H9 (cell line): ENCODE data around the gene STYXL1. TPM values are rescaled to one million over a fixed set of nuclear protein-coding genes. Genes with fewer than 3 reads are reported as not detected.

Experiments
- DNase-seq: peaks from one replicate; pipeline ENCODE4 v3.0.0-alpha.2; 2017
- H2AFZ ChIP-seq: one replicate; pipeline ENCODE4 v1.6.1; 2013; ENCODE audit warnings: mild to moderate bottlenecking, low read length, control low read depth, moderate library complexity
- H2AK5ac ChIP-seq: 2 replicates; pipeline ENCODE4 v1.6.1; 2013; ENCODE audit warnings: low read length, control low read depth, mixed read lengths; ENCODE audit not compliant: insufficient read length
- H2BK120ac ChIP-seq: one replicate; pipeline ENCODE4 v1.6.1; 2013; ENCODE audit warnings: low read depth, mild to moderate bottlenecking, low read length, control low read depth, inconsistent platforms; ENCODE audit not compliant: poor library complexity, severe bottlenecking
- H2BK12ac ChIP-seq: 2 replicates; pipeline ENCODE4 v1.6.1; 2013; ENCODE audit warnings: low read length, control low read depth, mixed read lengths, low read depth; ENCODE audit not compliant: insufficient read length
- H2BK15ac ChIP-seq: 2 replicates; pipeline ENCODE4 v1.6.1; 2013; ENCODE audit warnings: low read depth, low read length, control low read depth
- H2BK20ac ChIP-seq: one replicate; pipeline ENCODE4 v1.6.1; 2013; ENCODE audit warnings: low read depth, mild to moderate bottlenecking, low read length, control low read depth, inconsistent platforms; ENCODE audit not compliant: poor library complexity, severe bottlenecking
- H2BK5ac ChIP-seq: 2 replicates; pipeline ENCODE4 v1.6.1; 2013; ENCODE audit warnings: low read length, control low read depth, mixed read lengths; ENCODE audit not compliant: insufficient read length
- H3K14ac ChIP-seq: 2 replicates; pipeline ENCODE4 v1.6.1; 2013; ENCODE audit warnings: low read length, control low read depth; ENCODE audit not compliant: insufficient read depth
- H3K18ac ChIP-seq: 2 replicates; pipeline ENCODE4 v1.6.1; 2013; ENCODE audit warnings: low read depth, mild to moderate bottlenecking, mixed read lengths, low read length, control low read depth; ENCODE audit not compliant: insufficient read length
- H3K23ac ChIP-seq: 2 replicates; pipeline ENCODE4 v1.6.1; 2013; ENCODE audit warnings: low read length, control low read depth, mixed read lengths, low read depth; ENCODE audit not compliant: insufficient read length
- H3K23me2 ChIP-seq: 2 replicates; pipeline ENCODE4 v1.6.1; 2013; ENCODE audit warnings: low read depth, mild to moderate bottlenecking, mixed read lengths, low read length, control low read depth; ENCODE audit not compliant: insufficient read length, poor library complexity, severe bottlenecking
- H3K27ac ChIP-seq: 2 replicates; pipeline ENCODE4 v1.5.1; 2013; ENCODE audit warnings: low read length, control low read depth, mixed read lengths, low read depth; ENCODE audit not compliant: insufficient read length
- H3K27me3 ChIP-seq: 2 replicates; pipeline ENCODE4 v1.6.1; 2013; ENCODE audit warnings: low read length, control low read depth, inconsistent platforms; ENCODE audit not compliant: insufficient read depth
- H3K4ac ChIP-seq: 2 replicates; pipeline ENCODE4 v1.6.1; 2013; ENCODE audit warnings: low read depth, mild to moderate bottlenecking, control low read depth, inconsistent platforms, low read length, moderate library complexity
- H3K4me1 ChIP-seq: 2 replicates; pipeline ENCODE4 v1.6.1; 2013; ENCODE audit warnings: low read length, control low read depth, inconsistent platforms; ENCODE audit not compliant: insufficient read depth
- H3K4me2 ChIP-seq: 2 replicates; pipeline ENCODE4 v1.6.1; 2013; ENCODE audit warnings: low read length, control low read depth, mixed read lengths; ENCODE audit not compliant: insufficient read length, insufficient read depth
- H3K56ac ChIP-seq: 2 replicates; pipeline ENCODE4 v1.6.1; 2013; ENCODE audit warnings: low read depth, mild to moderate bottlenecking, mixed read lengths, low read length, control low read depth; ENCODE audit not compliant: insufficient read length
- H3K79me1 ChIP-seq: 2 replicates; pipeline ENCODE4 v1.6.1; 2013; ENCODE audit warnings: low read depth, mild to moderate bottlenecking, moderate library complexity, low read length, control low read depth, inconsistent platforms; ENCODE audit not compliant: insufficient read depth, poor library complexity, severe bottlenecking
- H3K79me2 ChIP-seq: 2 replicates; pipeline ENCODE4 v1.6.1; 2013; ENCODE audit warnings: low read length, control low read depth, inconsistent platforms; ENCODE audit not compliant: insufficient read depth
- H3K9ac ChIP-seq: 2 replicates; pipeline ENCODE4 v1.6.1; 2013; ENCODE audit warnings: low read length, control low read depth, mixed read lengths; ENCODE audit not compliant: insufficient read length; ENCODE audit errors: extremely low read depth
- H3K9me3 ChIP-seq: one replicate; pipeline ENCODE4 v1.6.1; 2013; ENCODE audit warnings: low read depth, low read length, inconsistent platforms; ENCODE audit not compliant: control insufficient read depth
- H3T11ph ChIP-seq: one replicate; pipeline ENCODE4 v1.6.1; 2013; ENCODE audit warnings: mild to moderate bottlenecking, low read length, control low read depth, inconsistent platforms
- H4K20me1 ChIP-seq: one replicate; pipeline ENCODE4 v1.6.1; 2013; ENCODE audit not compliant: control insufficient read depth, insufficient read length, insufficient read depth
- H4K5ac ChIP-seq: 2 replicates; pipeline ENCODE4 v1.6.1; 2013; ENCODE audit warnings: low read depth, mild to moderate bottlenecking, mixed read lengths, low read length, control low read depth; ENCODE audit not compliant: insufficient read length
- H4K8ac ChIP-seq: replicated peaks from 2 replicates; pipeline ENCODE4 v1.6.1; 2013; ENCODE audit warnings: low read length, control low read depth, mixed read lengths, low read depth; ENCODE audit not compliant: insufficient read length
- H4K91ac ChIP-seq: 2 replicates; pipeline ENCODE4 v1.6.1; 2013; ENCODE audit warnings: low read depth, mild to moderate bottlenecking, moderate library complexity, mixed read lengths, low read length, control low read depth; ENCODE audit not compliant: insufficient read length
- H3K27ac Mint-ChIP-seq, 3 experiments: 2 replicates in 2 of 3; 3 replicates in 1 of 3; pipeline ENCODE4 v1.8.0; 2020 to 2021; ENCODE audit warnings: mixed read lengths in 3 of 3, mild to moderate bottlenecking in 1 of 3, moderate library complexity in 1 of 3
- H3K27me3 Mint-ChIP-seq: 2 replicates; pipeline ENCODE4 v1.8.0; 2021; ENCODE audit warnings: low read depth, mild to moderate bottlenecking, moderate library complexity, mixed read lengths
- H3K36me3 Mint-ChIP-seq, 3 experiments: 2 replicates in 2 of 3; 3 replicates in 1 of 3; pipeline ENCODE4 v1.8.0; 2020 to 2021; ENCODE audit warnings: low read depth in 3 of 3, mixed read lengths in 3 of 3; ENCODE audit not compliant: insufficient read depth in 1 of 3
- H3K4me1 Mint-ChIP-seq, 2 experiments: 2 replicates each; pipeline ENCODE4 v1.8.0; 2020; ENCODE audit warnings: mixed read lengths in 2 of 2
- H3K4me3 Mint-ChIP-seq, 2 experiments: 2 replicates in 1 of 2; 3 replicates in 1 of 2; pipeline ENCODE4 v1.8.0; 2020 to 2021; ENCODE audit warnings: mild to moderate bottlenecking in 2 of 2, mixed read lengths in 2 of 2, moderate library complexity in 1 of 2
- H3K9me3 Mint-ChIP-seq, 2 experiments: 2 replicates in 1 of 2; 3 replicates in 1 of 2; pipeline ENCODE4 v1.8.0; 2020; ENCODE audit warnings: mild to moderate bottlenecking in 2 of 2, mixed read lengths in 2 of 2, moderate library complexity in 1 of 2
- CTCF ChIP-seq: fragments of 200-600 bp; sonication (generic); conservative IDR thresholded peaks from 3 replicates; pipeline ENCODE4 v1.8.0; 2021; ENCODE audit warnings: antibody characterized with exemption, mild to moderate bottlenecking
- WGBS: extraction: QIAGEN DNeasy Blood & Tissue Kit; methylation state at CpG from one replicate; pipeline ENCODE4 v1.1.7; 2013; ENCODE audit warnings: missing lambda C conversion rate, low lambda C conversion rate, mixed read lengths; ENCODE audit not compliant: insufficient read length; ENCODE audit errors: extremely low coverage; 5-methylcytosine and 5-hydroxymethylcytosine counted together
- total RNA-seq: library from RNA; stranded (reverse); gene quantifications from 2 replicates; pipeline ENCODE4 v1.2.1, GENCODE V29; 2021

Gene STYXL1
- total RNA-seq, 1 experiment from 2014 or later: 38.7 TPM

DNA sequence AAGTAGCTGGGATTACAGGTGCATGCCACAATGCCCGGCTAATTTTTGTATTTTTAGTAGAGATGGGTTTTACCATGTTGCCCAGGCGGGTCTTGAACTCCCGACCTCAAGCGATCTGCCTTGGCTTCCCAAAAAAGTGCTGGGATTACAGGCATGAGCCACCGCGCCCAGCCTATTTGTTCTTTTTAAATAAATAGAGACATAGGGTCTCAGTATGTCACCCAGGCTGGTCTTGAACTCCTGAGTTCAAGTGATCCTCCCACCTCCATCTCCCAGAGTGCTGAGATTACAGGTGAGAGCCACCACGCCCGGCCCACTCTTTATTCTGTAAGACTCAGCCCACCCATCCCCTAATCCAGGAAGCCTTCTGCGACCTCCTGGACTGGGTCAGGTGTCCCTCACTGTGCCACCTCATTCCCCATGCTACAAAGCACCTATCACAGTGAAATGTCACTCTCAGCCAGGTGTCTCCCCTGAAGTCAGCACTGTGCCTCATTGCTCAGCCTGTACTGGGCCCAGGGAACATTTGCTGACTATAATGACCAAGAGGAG lies 56.2 kb downstream of the STYXL1 start:
- no peaks in the 10 kb centered on the region for H3K79me2 ChIP-seq
- no peak overlapping the region for H3T11ph ChIP-seq
- H3K79me1 ChIP-seq: no peaks in the 10 kb centered on the region
- H4K8ac ChIP-seq: no peak overlapping the region
- Mint-ChIP-seq H3K27me3 (no peaks in the 10 kb centered on the region; the same call in 1 of the 2 replicates), H3K36me3 (peaks cover 13 to 27% (median 21%) of the 10 kb centered on the region in 3 experiments), H3K4me1 (peaks cover 26 to 51% of the 10 kb centered on the region in 2 experiments), H3K27ac (peak overlapping the region in 1 of 3 experiments; percentile 72; a peak in 2 of 7 replicates), H3K4me3 (no peak overlapping the region; a peak in 1 of 5 replicates), H3K9me3 (no peaks in the 10 kb centered on the region; a peak in 1 of 5 replicates)
- H4K91ac ChIP-seq: no peak overlapping the region
- no peak overlapping the region for H2BK12ac ChIP-seq
- no peak overlapping the region for H3K27ac ChIP-seq
- no peak overlapping the region for H2AFZ ChIP-seq
- TF ChIP-seq CTCF: no peak
- no peak overlapping the region for H3K4me2 ChIP-seq
- WGBS: no CpG with 5 or more reads among the region's 9 CpGs
- no peak overlapping the region for H4K5ac ChIP-seq
- H3K4me1 ChIP-seq: peaks cover 8% of the 10 kb centered on the region; the same call in 1 of the 2 replicates
- no peak for DNase-seq
- no peaks in the 10 kb centered on the region for H3K9me3 ChIP-seq
- no peak overlapping the region for H2BK5ac ChIP-seq
- H3K14ac ChIP-seq: no peak overlapping the region
- no peak overlapping the region for H3K4ac ChIP-seq
- no peak overlapping the region for H2BK20ac ChIP-seq
- H3K23ac ChIP-seq: no peak overlapping the region
- H3K9ac ChIP-seq: no peak overlapping the region
- H3K18ac ChIP-seq: no peak overlapping the region
- no peak overlapping the region for H2AK5ac ChIP-seq
- H2BK120ac ChIP-seq: no peak overlapping the region
- no peaks in the 10 kb centered on the region for H3K27me3 ChIP-seq
- H3K23me2 ChIP-seq: peaks cover 15% of the 10 kb centered on the region
- H3K56ac ChIP-seq: no peak overlapping the region
- peaks cover 2% of the 10 kb centered on the region for H4K20me1 ChIP-seq
- H2BK15ac ChIP-seq: no peak overlapping the region
